HG03135 (cell line): ENCODE measurements around the gene CDC14B.

ENCODE experiments used
- ATAC-seq: cut with Tn5 transposase; IDR thresholded peaks from one replicate; pipeline ENCODE4 v1.9.1; 2021; ENCODE audit warnings: mild to moderate bottlenecking, moderate library complexity; ENCODE audit not compliant: unreplicated experiment

The CDC14B gene

GRCh38 chr9:96453625-96454024, 166.0 kb downstream of the CDC14B start:
- no peak for ATAC-seq

- ATAC-seq, result no peak
Measured at GRCh38 chr9:96450613-96451528, 168.8 kb downstream of the CDC14B start.
